Peyer's patch (tissue), 4 donors: ENCODE measurements around the gene TCF7L1. TPM values are rescaled to one million over a fixed set of nuclear protein-coding genes. Genes with fewer than 3 reads are reported as not detected.

Experiments used
- DNase-seq, 3 donors: peaks; one replicate each; pipeline ENCODE4 v3.0.0-alpha.2; 2017 to 2019
- H3K27ac ChIP-seq, 4 donors: fragments of 200-600 bp; sonication (generic); one replicate each; pipeline ENCODE4 v1.5.1; 2016 to 2019
- H3K27me3 ChIP-seq, 2 donors: fragments of 200-600 bp; sonication (generic); one replicate each; pipeline ENCODE4 v1.5.1; 2019
- H3K36me3 ChIP-seq, 3 donors: fragments of 200-600 bp; sonication (generic); one replicate each; pipeline ENCODE4 v1.5.1; 2016 to 2019
- H3K4me1 ChIP-seq, 4 donors: fragments of 200-600 bp; sonication (generic); one replicate each; pipeline ENCODE4 v1.5.1; 2016 to 2019
- H3K4me3 ChIP-seq, 4 donors: fragments of 200-600 bp; sonication (generic); 1 replicate in 3 of 4; 2 replicates in 1 of 4; pipeline ENCODE4 v1.5.1; 2016 to 2019; ENCODE audit warnings: mild to moderate bottlenecking in 1 of 4
- H3K9me3 ChIP-seq, 4 donors: fragments of 200-600 bp; sonication (generic); one replicate each; pipeline ENCODE4 v1.5.1; 2016 to 2019; ENCODE audit warnings: mild to moderate bottlenecking in 1 of 4
- POLR2A ChIP-seq, 2 donors: fragments of 450-650 bp; IDR thresholded peaks; one replicate each; pipeline ENCODE4 v1.5.1; 2017; ENCODE audit warnings: antibody characterized with exemption in 2 of 2, mild to moderate bottlenecking in 2 of 2, moderate library complexity in 2 of 2
- total RNA-seq, 4 donors: library from RNA; depleted of rRNA; stranded (reverse); fragments of >200 nt; gene quantifications; one replicate each; pipeline ENCODE4 v1.1.0, GENCODE V29; 2016
- TF ChIP-seq, protein P1 (sequence below), 6 experiments: fragments of 450-650 bp in 4 of 6; fragments of 200-600 bp in 2 of 6; sonication (generic) in 1 of 6; IDR thresholded peaks; one replicate each; pipeline ENCODE4 v1.5.1; 2017 to 2019; ENCODE audit warnings: antibody characterized with exemption in 6 of 6, mild to moderate bottlenecking in 3 of 6, moderate library complexity in 1 of 6

Gene TCF7L1
- total RNA-seq, 4 donors from 2014 or later, result 0.35 to 5.8 (median 1.7) TPM

DNA sequence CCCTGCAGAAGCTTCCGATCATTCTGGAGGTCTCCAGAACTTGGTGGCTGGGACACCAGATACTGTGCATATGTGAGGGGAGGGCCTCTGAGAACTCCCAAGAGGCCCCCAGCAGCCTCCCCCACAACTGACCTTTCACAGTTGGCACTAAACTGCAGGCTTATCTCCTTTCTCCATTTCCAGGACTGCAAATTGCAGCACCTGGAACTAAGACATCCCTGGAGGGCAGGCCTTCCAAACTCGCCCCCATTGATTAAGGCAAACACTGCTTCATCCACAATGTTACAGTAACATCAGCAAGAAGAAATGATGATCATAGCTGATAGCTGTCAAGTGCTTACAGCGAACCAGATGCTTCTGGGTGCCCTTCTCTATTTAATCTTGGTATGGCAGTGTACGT is 126.7 kb downstream of the TCF7L1 start:
- peak overlapping the region in 1 of 4 donors; percentile 26 for H3K27ac ChIP-seq
- peaks cover 0 to 16% (median 0%) of the 10 kb centered on the region in 4 donors for H3K4me1 ChIP-seq
- no peaks in the 10 kb centered on the region for H3K9me3 ChIP-seq
- DNase-seq, result no peak
- no peak for TF ChIP-seq POLR2A (IDR thresholded peaks at IDR 0.05)
- no peaks in the 10 kb centered on the region for H3K36me3 ChIP-seq
- no peak overlapping the region for H3K4me3 ChIP-seq
- H3K27me3 ChIP-seq, result no peaks in the 10 kb centered on the region

DNA sequence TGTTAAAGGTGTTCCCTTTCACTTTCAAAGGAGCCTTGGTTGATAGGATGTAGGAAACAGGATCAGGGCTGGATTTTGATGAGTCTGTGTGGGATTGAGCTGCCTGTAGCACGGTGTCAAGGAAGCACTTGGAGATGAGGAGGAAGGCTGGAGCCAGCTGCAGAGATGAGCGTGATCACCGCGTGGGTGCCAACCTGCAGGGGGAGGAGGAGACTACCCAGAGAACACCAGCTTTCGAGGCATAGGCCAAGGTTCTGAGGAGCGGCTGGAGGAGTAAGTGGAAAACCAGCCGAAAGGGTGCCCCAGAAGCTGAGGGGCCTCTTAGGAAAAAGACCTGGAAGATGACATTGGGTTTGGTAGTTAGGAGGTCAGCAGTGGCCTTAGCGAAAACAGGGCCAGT is 130.4 kb downstream of the TCF7L1 start:
- TF ChIP-seq, protein P1, sequence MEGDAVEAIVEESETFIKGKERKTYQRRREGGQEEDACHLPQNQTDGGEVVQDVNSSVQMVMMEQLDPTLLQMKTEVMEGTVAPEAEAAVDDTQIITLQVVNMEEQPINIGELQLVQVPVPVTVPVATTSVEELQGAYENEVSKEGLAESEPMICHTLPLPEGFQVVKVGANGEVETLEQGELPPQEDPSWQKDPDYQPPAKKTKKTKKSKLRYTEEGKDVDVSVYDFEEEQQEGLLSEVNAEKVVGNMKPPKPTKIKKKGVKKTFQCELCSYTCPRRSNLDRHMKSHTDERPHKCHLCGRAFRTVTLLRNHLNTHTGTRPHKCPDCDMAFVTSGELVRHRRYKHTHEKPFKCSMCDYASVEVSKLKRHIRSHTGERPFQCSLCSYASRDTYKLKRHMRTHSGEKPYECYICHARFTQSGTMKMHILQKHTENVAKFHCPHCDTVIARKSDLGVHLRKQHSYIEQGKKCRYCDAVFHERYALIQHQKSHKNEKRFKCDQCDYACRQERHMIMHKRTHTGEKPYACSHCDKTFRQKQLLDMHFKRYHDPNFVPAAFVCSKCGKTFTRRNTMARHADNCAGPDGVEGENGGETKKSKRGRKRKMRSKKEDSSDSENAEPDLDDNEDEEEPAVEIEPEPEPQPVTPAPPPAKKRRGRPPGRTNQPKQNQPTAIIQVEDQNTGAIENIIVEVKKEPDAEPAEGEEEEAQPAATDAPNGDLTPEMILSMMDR (IDR thresholded peaks at IDR 0.05), result no peak
- no peak for TF ChIP-seq POLR2A (IDR thresholded peaks at IDR 0.05)
- H3K4me3 ChIP-seq, result no peak overlapping the region
- no peaks in the 10 kb centered on the region for H3K4me1 ChIP-seq
- no peak overlapping the region for H3K27ac ChIP-seq
- no peaks in the 10 kb centered on the region for H3K36me3 ChIP-seq
- no peak for DNase-seq
- H3K27me3 ChIP-seq, result no peaks in the 10 kb centered on the region
- H3K9me3 ChIP-seq, result no peaks in the 10 kb centered on the region

DNA sequence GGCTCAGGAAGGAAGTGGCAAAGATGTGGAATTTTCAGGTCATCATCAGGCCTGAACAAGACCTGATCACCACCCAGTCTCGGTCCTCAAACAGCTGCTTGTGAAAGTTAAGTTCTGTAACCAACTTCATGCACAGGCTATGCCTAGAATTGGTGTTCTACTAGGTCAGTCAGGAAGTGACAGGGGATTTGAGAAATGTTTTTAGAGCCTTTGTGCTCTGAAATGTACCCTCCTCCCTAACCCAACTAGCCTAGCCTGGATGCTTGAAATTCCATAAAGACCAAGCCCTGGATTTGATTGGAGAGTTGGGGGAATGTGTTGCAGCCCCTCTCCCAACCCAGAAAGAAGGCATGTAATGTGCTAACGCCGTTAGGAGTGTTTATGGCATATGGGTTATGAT is 131.3 kb downstream of the TCF7L1 start:
- Histone ChIP-seq H3K27me3 (no peaks in the 10 kb centered on the region), H3K36me3 (no peaks in the 10 kb centered on the region), H3K27ac (no peak overlapping the region), H3K9me3 (no peaks in the 10 kb centered on the region), H3K4me3 (no peak overlapping the region), H3K4me1 (no peaks in the 10 kb centered on the region)
- TF ChIP-seq, protein P1 (IDR thresholded peaks at IDR 0.05), result no peak
- TF ChIP-seq POLR2A (IDR thresholded peaks at IDR 0.05), result no peak
- DNase-seq, result no peak

DNA sequence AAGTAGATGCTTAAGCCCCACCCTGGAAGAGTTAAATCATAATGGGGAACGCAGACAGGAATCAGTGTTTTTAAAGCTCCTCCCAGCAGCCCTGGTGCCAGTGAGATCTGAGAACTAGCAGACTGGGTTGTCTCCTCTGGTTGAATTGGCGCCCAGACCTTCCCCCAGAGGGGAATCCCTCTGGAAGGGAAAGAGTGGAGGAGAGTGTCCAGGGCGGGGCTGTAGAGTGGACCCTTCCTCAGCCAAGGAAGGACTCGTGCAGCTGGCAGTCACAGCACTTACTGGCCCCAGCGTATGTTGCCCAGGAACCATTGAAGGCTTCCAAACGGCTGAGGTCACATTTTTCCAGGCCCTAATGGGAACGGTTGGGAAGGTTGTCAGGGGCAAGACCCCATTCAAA is 132.1 kb downstream of the TCF7L1 start:
- no peaks in the 10 kb centered on the region for H3K9me3 ChIP-seq
- no peaks in the 10 kb centered on the region for H3K36me3 ChIP-seq
- no peak for DNase-seq
- H3K27ac ChIP-seq, result no peak overlapping the region
- H3K4me1 ChIP-seq, result peaks cover 0 to 4% (median 0%) of the 10 kb centered on the region in 4 donors
- no peaks in the 10 kb centered on the region for H3K27me3 ChIP-seq
- H3K4me3 ChIP-seq, result no peak overlapping the region
- TF ChIP-seq, protein P1 (IDR thresholded peaks at IDR 0.05), result no peak
- TF ChIP-seq POLR2A (IDR thresholded peaks at IDR 0.05), result no peak

DNA sequence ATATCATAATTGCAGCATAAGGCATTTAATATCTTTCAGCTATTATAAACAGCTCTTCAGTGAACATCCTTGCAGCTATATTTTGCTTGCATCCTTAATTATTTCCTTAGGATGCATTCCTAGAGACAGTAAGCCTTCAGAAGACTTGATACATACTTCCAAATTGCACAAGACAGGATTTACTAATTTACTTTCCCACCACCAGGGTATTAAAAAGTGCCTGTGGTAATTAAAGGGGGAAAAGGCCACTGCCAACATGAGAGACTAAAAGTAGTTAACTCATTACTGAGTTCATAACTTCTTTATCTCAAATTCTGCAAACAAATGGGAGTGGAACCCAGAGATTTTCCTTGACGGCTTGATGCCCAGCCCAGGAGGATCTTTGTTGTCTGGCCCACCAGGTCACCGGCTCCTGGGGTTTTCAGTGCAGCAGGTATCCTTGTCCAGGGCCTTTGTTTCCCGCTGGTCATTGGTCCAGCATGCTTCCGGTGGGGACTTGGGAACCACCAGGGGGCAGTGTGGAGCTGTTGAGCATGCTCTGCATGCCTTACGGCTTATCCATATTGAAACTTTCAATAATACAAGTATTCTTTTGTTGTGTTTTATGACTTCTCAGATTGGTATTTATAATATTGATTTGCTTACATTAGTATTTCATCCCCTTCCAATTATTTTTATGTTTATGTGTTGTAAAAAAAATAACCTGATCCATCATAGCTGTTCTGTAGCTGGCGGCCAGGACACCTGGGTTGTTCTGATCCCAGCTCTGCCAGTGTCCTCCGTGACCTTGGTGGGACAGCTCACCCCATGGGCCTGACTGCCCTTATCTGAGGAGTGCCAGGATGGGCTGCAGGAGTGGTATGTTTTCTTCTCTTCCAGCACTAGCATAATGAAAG is 133.2 kb downstream of the TCF7L1 start:
- Histone ChIP-seq H3K4me1 (peaks cover 0 to 4% (median 0%) of the 10 kb centered on the region in 4 donors), H3K9me3 (no peaks in the 10 kb centered on the region), H3K36me3 (no peaks in the 10 kb centered on the region), H3K27ac (no peak overlapping the region), H3K4me3 (no peak overlapping the region), H3K27me3 (no peaks in the 10 kb centered on the region)
- TF ChIP-seq POLR2A (IDR thresholded peaks at IDR 0.05), result no peak
- TF ChIP-seq, protein P1 (IDR thresholded peaks at IDR 0.05), result peak; percentile 46 to 89 (median 76)
- DNase-seq, result peak; percentile 50 to 92 (median 83)

DNA sequence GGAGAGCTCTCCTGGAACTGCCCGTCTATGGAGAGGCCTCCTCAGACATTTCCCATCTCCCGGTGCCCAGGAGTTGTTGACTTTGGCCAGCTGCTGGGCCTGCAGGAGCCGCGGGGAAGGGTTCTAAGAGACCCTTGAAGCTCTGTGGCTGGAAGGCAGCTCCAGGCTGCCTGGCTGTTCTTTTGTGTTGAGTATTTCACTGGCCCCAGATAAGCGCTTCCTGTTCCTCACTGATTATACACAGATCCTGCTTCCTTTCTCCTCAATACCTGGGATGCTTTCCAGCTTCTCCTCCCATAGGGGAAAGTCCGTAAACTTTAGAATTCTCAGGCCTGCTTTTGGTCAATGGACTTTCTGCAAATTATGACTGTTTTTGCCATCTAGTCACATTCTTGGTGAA is 136.8 kb downstream of the TCF7L1 start:
- Histone ChIP-seq H3K4me1 (peaks cover 0 to 7% (median 0%) of the 10 kb centered on the region in 4 donors), H3K27ac (peak overlapping the region in 2 of 4 donors; percentile 35 to 41), H3K9me3 (no peaks in the 10 kb centered on the region), H3K27me3 (no peaks in the 10 kb centered on the region), H3K4me3 (no peak overlapping the region), H3K36me3 (no peaks in the 10 kb centered on the region)
- TF ChIP-seq, protein P1 (IDR thresholded peaks at IDR 0.05), result no peak
- no peak for TF ChIP-seq POLR2A (IDR thresholded peaks at IDR 0.05)
- DNase-seq, result no peak
